HG02884 (cell line): ENCODE data around the gene COL16A1.

Experiments used
- ATAC-seq: cut with Tn5 transposase; IDR thresholded peaks from one replicate; pipeline ENCODE4 v1.9.1; 2021; ENCODE audit warnings: mild to moderate bottlenecking, moderate library complexity; ENCODE audit not compliant: unreplicated experiment

COL16A1 gene

DNA sequence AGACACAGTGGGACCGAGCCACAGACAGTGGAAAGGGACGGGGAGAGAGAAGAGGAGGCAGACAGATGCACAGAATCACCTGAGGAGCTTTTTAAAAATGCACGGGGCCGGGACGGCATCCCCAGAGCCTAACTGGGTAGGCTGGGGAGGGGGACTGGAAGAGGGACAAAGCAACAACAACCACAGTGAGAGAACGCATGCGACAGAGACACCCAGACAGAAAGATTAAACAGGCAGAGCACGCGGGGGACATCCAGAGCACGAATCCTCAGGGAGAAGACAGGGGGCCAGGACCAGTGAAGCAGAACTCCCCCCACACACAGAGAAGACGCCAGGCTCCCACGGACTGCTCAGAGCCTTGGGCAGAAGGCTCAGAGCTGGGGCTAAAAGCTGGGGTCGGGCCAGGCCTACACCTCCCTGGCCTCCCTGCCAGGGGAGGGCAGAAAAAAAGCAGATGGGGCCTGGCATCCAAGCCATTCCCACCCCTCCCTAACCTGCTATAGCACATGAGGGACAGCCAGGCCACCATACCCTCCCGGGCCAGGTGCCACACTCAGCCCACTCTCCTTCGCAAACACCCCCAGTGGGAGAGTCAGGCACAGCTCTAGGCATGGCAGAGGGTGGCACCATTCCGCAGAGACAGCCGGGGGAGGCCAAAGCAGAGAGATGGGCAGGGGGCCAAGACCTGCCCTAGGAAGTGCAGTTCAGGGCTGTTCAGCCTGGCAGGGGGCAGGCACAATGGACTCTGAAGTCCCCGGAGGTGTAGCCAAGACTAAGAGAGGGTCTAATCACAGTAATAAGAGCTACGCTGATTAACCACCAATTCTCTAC, 29.8 kb upstream of the COL16A1 start:
- no peak for ATAC-seq

DNA sequence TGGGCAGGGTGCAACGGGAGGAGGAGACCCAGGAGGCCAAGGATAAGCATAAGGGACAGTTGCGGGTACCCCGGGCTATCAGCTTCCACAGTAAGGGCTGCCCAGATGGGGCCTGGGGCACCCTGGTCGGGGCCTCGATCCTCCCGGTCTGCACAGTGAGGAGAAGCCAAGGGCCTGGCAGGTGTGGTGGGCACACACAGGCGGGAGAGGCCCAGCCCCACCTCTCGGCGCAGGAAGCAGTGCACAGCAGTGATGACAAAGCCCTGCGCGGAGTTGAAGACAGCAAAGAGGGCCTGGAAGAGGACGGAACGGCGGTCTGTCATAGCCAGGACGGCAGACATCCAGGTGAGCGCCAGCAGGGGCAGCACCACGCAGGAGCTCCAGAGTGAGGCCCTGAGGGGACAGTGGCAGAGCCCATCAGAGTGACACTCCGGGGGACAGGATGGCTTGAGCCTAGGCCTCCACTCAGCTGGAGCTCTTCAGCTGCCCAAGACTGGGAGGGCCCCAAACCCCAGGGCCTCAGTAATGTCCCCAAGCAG, 29.0 kb upstream of the COL16A1 start:
- ATAC-seq = no peak

DNA sequence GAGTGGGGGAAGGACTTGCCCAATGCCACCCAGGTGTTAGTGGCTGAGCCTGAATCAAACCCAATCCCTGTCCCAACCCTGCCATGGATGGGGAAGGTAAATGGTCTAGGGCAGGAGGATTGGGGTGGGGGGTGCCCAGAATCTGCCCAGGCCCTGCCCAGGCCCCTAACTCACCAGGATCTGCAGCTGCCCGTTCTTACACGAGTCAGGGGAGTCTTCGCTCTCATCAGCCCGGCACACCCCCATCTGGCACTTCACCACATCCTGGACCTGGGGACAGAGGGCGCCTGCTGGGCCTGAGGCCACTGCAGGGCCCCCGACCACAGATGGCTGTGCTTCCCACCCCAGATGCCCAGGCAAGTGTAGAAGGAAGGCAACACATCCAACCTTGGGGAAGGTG, 28.5 kb upstream of the COL16A1 start:
- ATAC-seq = no peak

DNA sequence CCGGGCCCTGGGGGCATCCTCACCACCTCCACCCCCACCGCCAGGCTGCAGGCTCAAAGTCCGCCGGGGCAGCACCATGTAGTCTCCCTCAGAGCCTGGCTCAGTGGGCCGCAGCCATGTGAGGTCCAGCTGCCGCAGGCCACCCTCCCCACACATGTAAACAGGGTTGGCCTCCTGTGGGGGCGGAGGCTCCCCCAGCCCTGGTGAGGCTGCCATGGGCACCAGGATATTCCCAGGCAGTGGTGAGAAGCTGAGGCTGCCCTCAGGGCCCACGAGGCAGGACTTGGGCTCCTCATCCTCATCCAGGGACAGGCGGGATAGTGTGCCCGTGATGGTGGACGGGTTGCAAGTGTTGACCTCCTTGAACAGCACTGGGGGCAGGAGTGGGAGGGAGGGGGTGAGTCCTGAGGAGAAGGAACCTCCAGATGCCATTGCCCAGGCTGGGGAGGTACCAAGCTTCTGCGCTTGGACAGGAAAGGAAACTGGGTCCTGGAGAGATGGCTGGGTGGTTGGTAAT, 27.3 kb upstream of the COL16A1 start:
- ATAC-seq = no peak

DNA sequence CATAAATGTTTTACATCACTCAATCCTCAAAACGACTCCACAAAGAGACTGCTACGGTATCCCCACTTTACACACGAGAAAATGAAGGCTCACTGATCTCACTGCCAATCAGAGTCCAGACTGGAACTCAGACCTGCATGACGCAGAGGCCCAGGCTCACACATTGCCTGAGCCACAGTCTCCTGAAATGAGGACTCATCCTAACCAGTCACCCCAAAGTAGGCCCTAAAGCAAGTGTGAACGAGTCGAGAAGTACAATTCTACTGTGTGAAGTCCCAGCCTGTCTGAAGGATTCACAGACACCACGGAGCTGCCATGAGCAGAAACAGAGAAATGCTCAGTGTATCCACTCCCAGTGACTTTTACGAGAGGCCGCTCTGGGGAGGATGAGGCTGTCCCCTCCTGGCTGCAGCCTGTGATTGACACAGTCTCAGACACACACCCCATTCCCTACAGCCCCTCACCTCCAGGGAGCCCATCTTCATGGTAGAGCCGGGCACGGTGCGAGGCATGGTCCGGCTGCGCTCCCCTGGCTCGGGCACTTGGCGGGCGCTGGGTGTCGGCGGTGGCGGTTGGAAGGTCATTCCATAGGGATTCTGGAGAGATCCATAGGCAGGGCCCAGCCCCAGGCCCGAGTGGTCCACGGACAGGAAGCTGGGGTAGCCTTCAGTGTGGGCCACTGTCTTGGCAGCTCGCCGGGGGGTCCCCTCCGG, 26.7 kb upstream of the COL16A1 start:
- ATAC-seq = no peak

DNA sequence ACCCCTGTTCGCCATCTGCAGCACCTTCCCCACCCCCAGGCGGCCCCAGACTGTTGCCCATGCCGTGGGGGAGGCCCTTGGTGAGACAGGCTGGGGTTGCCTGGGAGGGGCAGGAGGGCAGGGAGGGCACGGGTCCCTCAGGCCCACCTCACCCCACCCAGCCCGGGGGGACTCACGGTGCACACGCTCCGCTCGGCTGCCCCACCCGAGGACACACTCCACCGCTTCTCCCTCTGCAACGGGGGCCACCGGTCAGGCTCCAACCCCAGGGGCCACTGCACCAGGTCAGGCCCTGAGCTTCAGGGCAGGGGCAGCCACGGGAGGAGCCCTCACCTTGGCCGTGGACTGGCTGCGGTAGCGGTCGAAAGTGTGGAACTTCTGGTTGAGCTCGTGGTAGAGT, 24.0 kb upstream of the COL16A1 start:
- ATAC-seq = no peak

DNA sequence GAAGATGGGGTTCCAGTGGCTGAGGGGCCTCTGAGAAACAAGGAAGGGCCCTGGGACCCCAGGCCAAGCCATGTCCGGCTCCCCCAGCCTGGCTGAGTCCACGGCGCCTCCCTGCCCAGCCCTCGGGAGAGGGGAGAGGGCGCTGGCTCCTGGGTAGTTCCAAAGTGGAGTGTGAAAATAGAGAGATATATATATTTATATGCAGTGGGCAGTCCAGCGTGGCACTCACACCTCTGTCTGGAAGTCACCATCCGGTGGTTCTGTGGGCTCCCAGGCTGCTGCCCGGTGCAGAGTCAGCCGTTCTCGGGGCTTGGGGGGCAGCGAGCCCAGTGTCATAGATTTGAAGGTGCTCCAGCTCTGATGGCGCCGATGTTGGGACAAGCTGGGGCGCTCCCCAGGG, 23.4 kb upstream of the COL16A1 start:
- ATAC-seq = no peak

DNA sequence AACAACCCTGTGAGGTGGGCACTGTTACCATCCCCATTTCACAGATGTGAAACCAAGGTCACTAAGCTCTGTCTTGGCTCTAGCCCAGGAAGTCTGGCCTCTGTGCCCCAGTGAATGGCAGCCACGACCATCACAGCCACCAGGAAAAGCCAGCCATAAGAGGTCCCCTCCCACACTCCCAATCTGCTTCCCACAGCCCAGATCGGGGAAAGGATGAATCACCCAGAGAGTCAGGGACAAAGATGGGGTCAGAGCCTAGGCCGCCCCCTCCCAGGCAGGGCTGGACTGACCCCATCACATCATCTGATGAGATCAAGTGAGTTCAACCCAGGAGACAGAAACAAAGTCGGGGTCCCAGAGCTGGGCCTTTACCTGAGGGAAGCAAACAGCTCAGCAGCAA, 22.9 kb upstream of the COL16A1 start:
- no peak for ATAC-seq

DNA sequence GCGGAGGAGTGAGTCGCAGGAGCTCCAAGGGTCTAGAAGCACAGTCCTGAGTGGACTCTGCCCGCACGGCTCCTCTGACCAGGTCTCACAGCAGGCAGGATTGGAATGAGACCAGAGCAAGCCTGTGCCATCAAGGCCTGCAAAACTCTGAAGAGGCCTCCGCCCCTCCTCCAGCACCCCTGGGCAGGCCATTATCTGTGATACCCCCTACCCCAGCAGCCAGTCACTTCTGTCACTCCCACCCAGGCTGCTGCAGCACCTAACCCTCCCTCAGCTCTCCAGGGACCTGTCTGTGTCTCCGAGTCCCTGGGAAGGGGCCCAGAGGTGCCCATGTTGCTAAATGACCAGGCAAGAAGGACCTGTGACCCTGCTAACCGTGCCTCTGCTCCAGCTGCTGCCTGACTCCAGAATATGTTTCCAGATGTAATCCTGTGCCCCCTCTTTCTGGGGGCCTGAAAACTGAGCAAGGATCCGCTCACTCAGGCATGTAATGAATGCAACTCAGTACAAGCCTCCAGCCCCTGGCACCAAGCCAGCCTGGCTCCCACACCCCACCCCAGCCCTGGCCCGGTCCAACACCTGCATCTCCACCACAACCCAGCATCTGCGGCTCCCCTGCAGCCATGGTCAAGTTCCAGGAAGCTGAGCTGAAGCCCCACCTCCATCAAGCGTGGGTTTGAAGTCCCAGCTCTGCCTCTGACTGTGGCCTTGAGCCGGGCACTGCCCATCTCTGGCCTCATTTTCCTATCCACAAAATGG, 22.1 kb upstream of the COL16A1 start:
- ATAC-seq = no peak

DNA sequence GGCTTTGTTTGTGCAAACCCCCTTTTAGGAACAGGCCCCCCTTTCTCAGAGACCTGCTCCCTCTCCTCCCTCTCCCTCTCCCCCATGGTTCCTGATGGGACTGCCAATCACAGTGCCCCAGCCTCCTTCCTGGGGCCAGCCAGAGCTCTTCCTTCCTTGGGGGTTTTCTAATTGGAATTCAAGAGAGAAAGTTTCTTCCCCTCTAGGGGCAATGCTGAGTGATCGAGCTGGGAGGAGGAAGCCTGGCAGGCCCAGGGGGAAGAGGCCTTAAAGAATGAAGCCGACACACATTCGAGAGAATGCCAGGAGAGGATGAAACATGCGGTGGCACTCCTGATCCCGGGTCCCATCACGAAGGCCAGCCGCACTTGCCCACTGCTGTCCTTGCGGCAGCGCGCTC, 21.3 kb upstream of the COL16A1 start:
- no peak for ATAC-seq

DNA sequence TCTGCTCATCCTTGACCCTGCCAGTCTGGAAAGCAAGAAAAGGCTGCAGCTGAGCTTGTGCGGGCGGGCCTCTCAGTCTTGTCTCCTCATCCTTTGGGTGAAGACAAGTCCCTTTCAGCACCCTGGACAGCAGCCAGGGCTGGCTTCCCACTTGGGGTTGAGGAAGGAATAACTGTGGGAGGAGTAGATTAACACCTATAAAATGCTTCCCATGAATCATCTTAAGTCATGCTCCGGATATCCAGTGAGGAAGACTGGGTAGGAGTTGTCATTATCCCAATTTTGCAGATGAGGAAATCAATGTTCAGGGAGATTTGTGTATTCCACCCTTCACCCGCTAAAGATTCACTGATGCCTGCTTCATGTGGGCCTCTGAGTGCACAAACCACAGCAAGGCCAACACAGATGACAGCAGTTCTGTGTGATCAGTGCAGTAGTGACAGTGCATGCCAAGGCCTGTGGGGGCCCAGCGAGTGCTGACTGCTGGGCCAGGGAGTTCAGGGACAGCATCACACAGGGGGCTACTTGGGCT, 20.1 kb upstream of the COL16A1 start:
- no peak for ATAC-seq

DNA sequence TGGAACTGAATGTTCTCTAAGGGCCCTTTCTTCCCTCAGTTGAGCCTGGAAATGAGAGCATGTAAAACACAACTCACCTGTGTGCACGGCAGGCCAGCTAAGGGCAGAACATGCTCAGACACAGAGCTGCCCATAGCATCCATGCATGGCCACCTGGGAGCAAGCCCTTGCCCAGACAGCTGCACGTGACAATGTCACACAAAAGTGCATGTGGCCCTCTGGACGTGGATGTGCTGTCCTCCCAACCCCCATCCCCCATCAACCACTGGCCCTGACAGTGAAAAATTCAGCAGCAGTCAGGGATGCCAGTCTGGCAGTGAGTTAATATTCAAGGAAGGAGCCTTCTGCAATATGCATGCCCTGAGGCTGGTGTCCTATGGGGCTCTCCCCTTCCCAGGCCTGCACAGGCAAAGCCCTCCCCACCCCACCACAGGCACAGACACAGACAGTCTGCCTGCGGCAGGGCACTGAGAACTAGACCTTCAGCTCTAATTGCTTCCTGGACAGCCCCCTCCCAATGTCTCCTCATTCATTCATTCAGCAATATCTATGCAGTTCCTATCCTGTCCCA, 14.6 kb upstream of the COL16A1 start:
- ATAC-seq = no peak

DNA sequence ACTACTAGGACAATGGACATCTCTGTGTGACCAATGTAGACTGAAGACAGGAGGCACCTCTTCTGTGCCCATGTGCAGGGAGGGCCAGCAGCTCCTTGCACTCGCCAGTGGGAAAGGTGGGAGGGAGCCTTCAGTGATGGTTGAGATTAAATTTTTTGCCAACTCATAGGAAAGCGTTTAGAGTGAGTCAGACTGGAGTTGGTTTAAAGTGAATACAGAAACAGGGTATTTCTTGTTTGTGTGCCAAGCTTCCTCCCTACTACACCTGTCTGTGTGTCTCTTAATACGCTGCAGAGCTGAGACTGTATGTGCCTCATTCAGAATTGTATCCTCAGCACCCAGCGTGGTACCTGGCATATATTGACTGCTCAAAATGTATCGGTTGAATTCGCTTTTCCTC, 13.5 kb upstream of the COL16A1 start:
- ATAC-seq = no peak

DNA sequence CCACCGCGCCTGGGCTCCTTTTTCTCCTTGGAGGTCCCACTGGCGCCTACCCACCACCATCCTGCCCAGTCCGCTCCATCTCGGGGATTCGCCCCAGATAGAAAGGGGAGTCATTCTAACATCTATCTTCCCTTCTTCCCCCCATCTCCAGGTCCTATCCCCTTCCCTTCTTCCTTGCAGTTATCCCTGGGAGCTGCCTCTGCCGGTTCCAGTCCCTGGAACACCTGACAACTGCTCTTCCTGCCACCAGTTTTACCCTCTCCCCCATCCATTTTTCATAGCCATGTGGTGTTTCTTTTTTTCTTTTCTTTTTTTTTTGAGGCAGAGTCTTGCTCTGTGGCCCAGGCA, 12.0 kb upstream of the COL16A1 start:
- no peak for ATAC-seq

DNA sequence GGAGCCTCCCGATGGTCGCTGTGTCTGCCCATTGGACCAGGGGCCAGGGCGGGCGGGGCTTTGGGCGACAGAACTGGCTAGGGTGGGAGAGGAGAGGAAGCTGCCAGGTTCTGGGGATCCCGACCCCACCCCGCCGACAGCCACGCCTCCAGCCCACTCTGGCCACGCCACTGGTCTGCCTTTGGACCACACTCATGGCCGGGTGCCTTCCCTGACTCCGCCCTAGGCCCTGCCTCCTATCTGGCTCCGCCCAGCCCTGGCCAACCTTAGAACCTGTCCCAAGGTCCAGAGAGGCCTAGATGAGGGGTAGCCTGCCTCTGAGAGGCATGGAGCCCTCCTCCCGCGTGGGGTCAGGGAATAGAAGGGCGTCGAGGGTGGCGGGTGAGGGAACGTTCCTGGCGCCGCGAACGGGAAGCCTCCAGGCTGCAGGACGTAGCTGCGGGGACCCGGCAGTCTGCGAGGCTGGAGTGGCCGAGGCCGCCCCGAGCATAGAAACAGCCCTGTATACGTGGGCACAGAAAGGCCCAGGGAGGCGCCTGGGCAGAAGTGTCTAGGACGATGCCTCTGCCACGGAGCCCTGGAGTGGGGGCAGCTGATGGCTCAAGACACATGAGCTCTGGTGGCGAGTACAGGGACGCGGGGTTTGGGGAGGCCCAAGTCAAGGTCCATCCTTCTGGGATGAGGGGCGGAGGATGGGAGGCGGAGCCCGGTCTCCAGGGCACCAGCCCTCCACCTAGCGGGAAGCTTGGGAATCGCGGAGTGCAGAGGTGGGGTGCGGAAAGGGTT, 11.5 kb upstream of the COL16A1 start:
- ATAC-seq = no peak

DNA sequence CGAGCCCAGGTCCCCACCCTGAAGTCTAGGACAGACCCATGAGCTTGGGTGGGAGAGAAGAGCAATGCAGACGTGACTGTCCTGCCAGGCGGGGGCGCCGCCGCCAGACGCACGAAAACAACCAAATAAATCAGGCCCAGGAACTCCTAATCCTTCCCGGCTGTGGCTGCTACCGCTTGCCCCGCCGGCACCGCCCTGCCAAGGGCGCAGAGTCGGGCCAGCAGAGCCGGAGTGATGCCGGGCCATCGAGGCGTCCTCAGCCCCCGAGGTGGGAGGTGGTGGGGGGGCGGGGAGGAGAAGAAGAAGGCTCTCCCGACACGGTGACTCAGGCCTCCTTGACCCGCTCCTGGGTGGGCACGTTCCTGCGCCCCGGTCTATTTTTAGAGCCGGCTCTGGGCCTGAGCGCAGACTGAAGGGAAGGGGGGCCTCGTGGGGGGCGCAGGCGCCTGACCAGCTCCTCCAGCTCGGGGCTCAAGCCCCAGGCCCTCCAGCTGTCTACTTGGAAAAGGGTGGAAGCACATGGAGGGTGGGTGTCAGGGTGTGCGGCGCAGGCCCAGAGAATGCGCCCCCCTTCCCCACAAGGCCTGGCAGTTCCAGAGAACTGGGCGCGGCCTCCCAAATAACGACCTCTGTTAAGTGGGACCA, 10.7 kb upstream of the COL16A1 start:
- ATAC-seq = no peak

DNA sequence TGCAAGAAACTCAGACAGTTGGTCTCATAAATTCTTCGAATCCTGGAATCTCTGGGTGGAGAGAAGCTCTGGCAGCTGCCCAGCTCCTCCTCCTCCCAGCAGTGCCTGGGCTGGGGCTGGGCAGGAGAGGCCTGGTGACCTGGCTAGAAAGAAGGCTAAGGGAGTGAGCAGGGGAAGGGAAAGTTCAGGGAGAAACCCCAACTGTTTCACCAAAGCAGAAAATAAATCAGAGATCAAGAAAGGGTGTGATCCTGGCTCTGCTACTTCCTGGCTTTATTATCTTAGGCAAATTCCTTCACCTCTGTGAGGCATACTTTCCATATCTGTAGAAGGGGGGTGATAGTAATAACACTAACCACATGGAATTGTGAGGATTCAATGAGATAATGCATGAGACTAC, 8.8 kb upstream of the COL16A1 start:
- ATAC-seq = no peak

DNA sequence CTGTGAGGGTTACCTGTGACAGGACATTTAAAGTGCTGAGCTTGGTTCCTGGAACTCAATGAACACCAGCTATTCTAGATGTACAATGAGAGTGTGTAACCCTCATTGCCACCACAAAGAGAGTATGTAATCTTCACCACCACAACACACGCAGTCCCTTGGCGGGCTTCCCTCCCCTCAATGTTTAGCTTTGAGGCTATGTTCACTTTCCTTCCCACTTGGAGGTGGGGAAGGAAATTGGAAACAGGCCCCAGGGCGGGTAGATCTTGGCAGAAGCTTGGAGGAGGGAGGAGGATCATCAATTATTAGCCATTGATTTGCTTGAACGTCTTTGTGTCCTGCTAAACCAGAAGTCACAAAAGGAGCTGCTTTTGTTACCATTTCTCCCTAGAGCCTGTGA, 8.3 kb upstream of the COL16A1 start:
- ATAC-seq = no peak

DNA sequence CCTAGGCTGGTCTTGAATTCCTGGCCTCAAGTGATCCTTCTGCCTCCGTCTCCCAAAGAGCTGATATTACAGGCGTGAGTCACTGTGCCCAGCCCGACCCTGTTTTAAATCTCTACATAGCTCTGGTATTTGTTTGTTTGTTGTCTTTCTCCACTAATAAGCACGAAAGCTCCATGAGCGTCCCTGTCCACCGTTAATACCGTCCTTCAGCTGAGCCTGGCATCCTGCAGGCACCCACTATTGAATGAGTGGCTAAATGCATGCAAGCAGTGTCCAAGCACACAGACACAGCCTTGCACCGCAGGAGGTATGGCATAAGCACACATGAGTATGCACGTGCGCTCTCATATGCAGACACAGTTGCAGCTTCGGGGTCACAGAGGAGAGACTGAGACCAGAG, 4.5 kb upstream of the COL16A1 start:
- ATAC-seq = no peak

DNA sequence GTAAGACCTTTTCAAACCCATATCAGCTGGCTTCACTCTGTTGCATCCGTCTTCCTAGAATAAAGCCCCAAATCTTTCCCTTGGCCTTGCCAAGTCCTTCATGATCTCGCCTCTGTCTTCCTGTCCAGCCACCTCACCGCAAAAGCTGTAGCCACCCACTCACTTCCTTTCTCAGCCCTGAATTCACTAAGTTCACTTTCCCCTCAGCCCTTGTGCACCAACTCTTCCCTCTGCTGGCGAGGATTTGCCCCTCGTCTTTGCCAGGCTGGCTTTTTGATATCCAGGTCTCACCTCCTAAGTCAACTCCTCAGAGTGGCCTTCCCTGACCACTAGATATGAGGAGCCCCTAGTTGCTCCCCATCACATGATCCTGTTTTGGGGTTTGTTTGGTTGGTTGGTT, 3.9 kb upstream of the COL16A1 start:
- ATAC-seq = no peak
